ENCODE data around the gene ZNRF1. TPM values are rescaled to one million over a fixed set of nuclear protein-coding genes. Genes with fewer than 3 reads are reported as not detected.

ZNRF1 gene
- total and polyA plus RNA-seq, 2 of the 13 experiments (the other 11 are each of a cell fraction or from before 2014, with no cell fraction given), result 43.9 to 58.7 TPM

GRCh38 chr16:75105306-75106061 lies 106.7 kb downstream of the ZNRF1 start:
- H3K79me2 ChIP-seq (ENCODE audit: insufficient read depth, low read length), result peaks cover 6% of the 10 kb centered on the region
- no peaks in the 10 kb centered on the region for H3K27me3 ChIP-seq (ENCODE audit: control insufficient read depth in 1 of 2, insufficient read depth in 2 of 2, low read length in 2 of 2)
- H3K27ac ChIP-seq (ENCODE audit: extremely low read length, insufficient read depth, low read length), result no peak overlapping the region
- WGBS (ENCODE audit: low lambda C conversion rate), result 100% methylated on average over 6 of the region's 10 CpGs
- H3K4me3 ChIP-seq (replicated peaks in 1 of 3; ENCODE audit: insufficient read depth in 1 of 3, low read depth in 2 of 3, low read length in 3 of 3), result no peak overlapping the region
- H3K9me3 ChIP-seq (ENCODE audit: low read length), result no peaks in the 10 kb centered on the region
- in situ Hi-C loops (cut with HindIII; ENCODE audit: extremely low pct_ligation_motif_present, low pct_unique_long_range_greater_than_20kb), result loop anchor here (10.0 kb wide), 1 partner anchor 111 kb away; the partner anchor contains the start of gene ZNRF1
- no peak for FAIRE-seq
- H2AFZ ChIP-seq (ENCODE audit: low read length), result no peak overlapping the region
- peaks cover 6% of the 10 kb centered on the region for H4K20me1 ChIP-seq (ENCODE audit: insufficient read depth, low read length)
- TF ChIP-seq, protein P1, sequence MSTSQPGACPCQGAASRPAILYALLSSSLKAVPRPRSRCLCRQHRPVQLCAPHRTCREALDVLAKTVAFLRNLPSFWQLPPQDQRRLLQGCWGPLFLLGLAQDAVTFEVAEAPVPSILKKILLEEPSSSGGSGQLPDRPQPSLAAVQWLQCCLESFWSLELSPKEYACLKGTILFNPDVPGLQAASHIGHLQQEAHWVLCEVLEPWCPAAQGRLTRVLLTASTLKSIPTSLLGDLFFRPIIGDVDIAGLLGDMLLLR (CRISPR knock-in tag; IDR thresholded peaks at IDR 0.05), result no peak
- TF ChIP-seq ZNF225 (CRISPR knock-in tag; IDR thresholded peaks at IDR 0.05), result 0 out of 2 replicates have a peak, but pooled peaks have one; percentile 33
- TF ChIP-seq ZBTB7B (CRISPR knock-in tag; IDR thresholded peaks at IDR 0.05), result no peak
- ChIA-PET POLR2A (no interaction called here), CTCF (ENCODE audit: low intra/inter-chr PET ratio, low total read pairs) (no interaction called here)
- DNase-seq (ENCODE audit: low spot score), result no peak
- ATAC-seq, result no peak
- no peak overlapping the region for H3K9ac ChIP-seq (ENCODE audit: insufficient read depth, low read depth, low read length)
- H3K36me3 ChIP-seq (replicated peaks in 1 of 2; ENCODE audit: control insufficient read depth in 1 of 2, insufficient read depth in 2 of 2, low read length in 2 of 2), result peaks cover 27 to 57% of the 10 kb centered on the region in 2 experiments
- no TSS peak for BruUV-seq (replicated peaks)
- no peak overlapping the region for H3K4me2 ChIP-seq (ENCODE audit: low read depth, low read length)
- peaks cover 8% of the 10 kb centered on the region for H3K4me1 ChIP-seq (ENCODE audit: insufficient read depth, low read length)
- intact Hi-C loops (cut with micrococcal nuclease; ENCODE audit: unreplicated experiment), result no loop called here

- POLR2A ChIA-PET, result no interaction called here
- no peak for DNase-seq (ENCODE audit: low spot score)
- no peak for ATAC-seq
These were observed 107.8 kb downstream of the ZNRF1 start for GRCh38 chr16:75106351-75107274.

More at GRCh38 chr16:75106351-75107274, 107.8 kb downstream of the ZNRF1 start:
- FAIRE-seq, result no peak
- intact Hi-C loops (cut with micrococcal nuclease; ENCODE audit: unreplicated experiment), result no loop called here
- H3K4me2 ChIP-seq (ENCODE audit: low read depth, low read length), result no peak overlapping the region
- no peak overlapping the region for H2AFZ ChIP-seq (ENCODE audit: low read length)
- BruUV-seq (replicated peaks), result no TSS peak
- in situ Hi-C loops (cut with HindIII; ENCODE audit: extremely low pct_ligation_motif_present, low pct_unique_long_range_greater_than_20kb), result loop anchor here (10.0 kb wide), 1 partner anchor 112 kb away; the partner anchor contains the start of gene ZNRF1
- TF ChIP-seq NCOA1 (CRISPR knock-in tag; IDR thresholded peaks at IDR 0.05) (no peak), RBM22 (optimal IDR thresholded peaks at IDR 0.05; ENCODE audit: low read length) (peak; percentile 38)
- CTCF ChIA-PET (ENCODE audit: low intra/inter-chr PET ratio, low total read pairs), result no interaction called here
- H3K9ac ChIP-seq (ENCODE audit: insufficient read depth, low read depth, low read length), result no peak overlapping the region
- H3K27me3 ChIP-seq (ENCODE audit: control insufficient read depth in 1 of 2, insufficient read depth in 2 of 2, low read length in 2 of 2), result no peaks in the 10 kb centered on the region
- H3K79me2 ChIP-seq (ENCODE audit: insufficient read depth, low read length), result peaks cover 4% of the 10 kb centered on the region
- peaks cover 27 to 56% of the 10 kb centered on the region in 2 experiments for H3K36me3 ChIP-seq (replicated peaks in 1 of 2; ENCODE audit: control insufficient read depth in 1 of 2, insufficient read depth in 2 of 2, low read length in 2 of 2)
- 96% methylated on average over 20 of the region's 20 CpGs for WGBS (ENCODE audit: low lambda C conversion rate)
- no peaks in the 10 kb centered on the region for H3K9me3 ChIP-seq (ENCODE audit: low read length)
- no peak overlapping the region for H3K4me3 ChIP-seq (replicated peaks in 1 of 3; ENCODE audit: insufficient read depth in 1 of 3, low read depth in 2 of 3, low read length in 3 of 3)
- H3K4me1 ChIP-seq (ENCODE audit: insufficient read depth, low read length), result peaks cover 19% of the 10 kb centered on the region
- H4K20me1 ChIP-seq (ENCODE audit: insufficient read depth, low read length), result peaks cover 6% of the 10 kb centered on the region
- H3K27ac ChIP-seq (ENCODE audit: extremely low read length, insufficient read depth, low read length), result no peak overlapping the region

Measured in HepG2 (cell line).